Activated CD8-positive, alpha-beta T cell treated with anti-CD3 and anti-CD28 coated beads for 36 hours (primary cell): ENCODE measurements around the gene RALGAPB. TPM values are rescaled to one million over a fixed set of nuclear protein-coding genes. Genes with fewer than 3 reads are reported as not detected.

Source experiments
- ATAC-seq: fragments of 200-7000 bp; cut with Tn5 transposase; one replicate; pipeline ENCODE4 v1.10.0; 2021; ENCODE audit warnings: mild to moderate bottlenecking, moderate library complexity
- CTCF ChIA-PET: fragments of 350-600 bp; sonication (Branson Sonifier 250); formaldehyde crosslinking; loops from one replicate; lab custom pipeline; 2021; ENCODE audit warnings: antibody characterized with exemption; lab: Charles Lee
- POLR2A ChIA-PET: fragments of 350-600 bp; sonication (Branson Sonifier 250); formaldehyde crosslinking; loops from one replicate; lab custom pipeline; 2021; ENCODE audit warnings: antibody characterized with exemption; lab: Charles Lee
- DNase-seq: peaks from one replicate; pipeline ENCODE4 v3.0.0-alpha.2; 2020
- H3K27ac Mint-ChIP-seq: one replicate; pipeline ENCODE4 v1.8.0; 2021; ENCODE audit warnings: mild to moderate bottlenecking, mixed read lengths
- H3K27me3 Mint-ChIP-seq: one replicate; pipeline ENCODE4 v1.8.0; 2021; ENCODE audit warnings: mixed read lengths
- H3K36me3 Mint-ChIP-seq: one replicate; pipeline ENCODE4 v1.8.0; 2021; ENCODE audit warnings: low read depth, mixed read lengths
- H3K4me1 Mint-ChIP-seq: one replicate; pipeline ENCODE4 v1.8.0; 2021; ENCODE audit warnings: low read depth, mixed read lengths
- H3K4me3 Mint-ChIP-seq: one replicate; pipeline ENCODE4 v1.8.0; 2021; ENCODE audit warnings: mild to moderate bottlenecking, moderate library complexity, mixed read lengths
- H3K9me3 Mint-ChIP-seq: one replicate; pipeline ENCODE4 v1.8.0; 2021; ENCODE audit warnings: mixed read lengths
- intact Hi-C: fragments of 100-400 bp; cut with micrococcal nuclease; formaldehyde crosslinking; loops from one replicate; pipeline ENCODE4 v1.10.0; 2022
- total RNA-seq, 2 experiments: library from RNA; stranded (reverse); gene quantifications; one replicate each; pipeline ENCODE4 v1.2.3, GENCODE V29; 2021
- TF ChIP-seq, protein P1 (sequence below): fragments of 200-600 bp; IDR thresholded peaks from one replicate; pipeline ENCODE4 v1.8.0; 2022; ENCODE audit warnings: antibody characterized with exemption, mild to moderate bottlenecking

Gene RALGAPB
- total RNA-seq = 10 to 100 TPM; 19.8 to 21.3 TPM

DNA sequence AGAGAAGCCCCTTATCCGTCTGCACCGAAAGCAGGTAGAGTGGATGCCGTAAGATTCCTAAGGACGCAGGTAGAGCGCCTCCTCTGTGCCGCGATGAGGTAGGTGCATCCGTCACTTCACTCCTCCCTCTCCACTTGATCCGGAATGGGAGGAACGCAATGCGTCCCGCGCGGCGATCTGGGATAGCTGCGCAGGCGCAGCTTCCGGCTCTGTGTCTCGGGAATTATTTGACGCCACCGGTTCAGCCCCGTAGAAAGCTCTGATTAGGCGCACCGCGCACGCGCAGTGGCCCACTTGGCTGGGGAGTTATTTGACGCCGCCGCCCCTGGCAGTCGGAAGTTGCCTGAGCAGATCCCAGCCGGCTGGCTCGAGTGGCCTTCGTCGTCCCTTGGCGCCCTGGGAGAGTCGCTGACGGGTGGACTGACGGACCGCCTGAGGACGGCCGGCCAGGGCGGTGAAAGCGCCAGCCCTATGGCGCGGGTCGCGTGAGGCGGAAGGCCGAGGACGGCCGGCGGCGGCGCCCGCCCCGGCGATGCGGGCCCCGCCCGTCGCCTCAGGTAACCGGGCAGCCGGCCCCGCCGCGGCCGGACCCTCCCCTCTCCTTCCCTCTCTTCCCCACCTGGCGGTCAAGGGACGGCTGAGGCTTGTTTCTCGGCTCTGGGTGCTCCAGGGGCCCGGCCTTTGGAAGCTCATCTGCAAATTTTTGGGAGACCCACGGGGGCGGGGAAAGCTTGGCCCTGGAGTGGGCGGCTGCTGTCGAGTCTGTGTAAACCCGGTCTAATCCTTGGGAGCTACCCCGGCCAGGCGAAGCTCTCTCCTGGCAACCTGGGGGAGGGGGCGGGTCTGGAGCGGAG lies at the start of gene RALGAPB:
RALGAPB (plus strand) TSS at position 331 of the 854 bp plus-strand sequence. CDS start 15,590 bp downstream, outside the sequence.
- H3K4me3 Mint-ChIP-seq = peak within 1 kb of the TSS; percentile 80
- peaks cover 4% of the 10 kb centered on the region for H3K36me3 Mint-ChIP-seq
- H3K27me3 Mint-ChIP-seq = no peaks in the 10 kb centered on the region
- TF ChIP-seq, protein P1, sequence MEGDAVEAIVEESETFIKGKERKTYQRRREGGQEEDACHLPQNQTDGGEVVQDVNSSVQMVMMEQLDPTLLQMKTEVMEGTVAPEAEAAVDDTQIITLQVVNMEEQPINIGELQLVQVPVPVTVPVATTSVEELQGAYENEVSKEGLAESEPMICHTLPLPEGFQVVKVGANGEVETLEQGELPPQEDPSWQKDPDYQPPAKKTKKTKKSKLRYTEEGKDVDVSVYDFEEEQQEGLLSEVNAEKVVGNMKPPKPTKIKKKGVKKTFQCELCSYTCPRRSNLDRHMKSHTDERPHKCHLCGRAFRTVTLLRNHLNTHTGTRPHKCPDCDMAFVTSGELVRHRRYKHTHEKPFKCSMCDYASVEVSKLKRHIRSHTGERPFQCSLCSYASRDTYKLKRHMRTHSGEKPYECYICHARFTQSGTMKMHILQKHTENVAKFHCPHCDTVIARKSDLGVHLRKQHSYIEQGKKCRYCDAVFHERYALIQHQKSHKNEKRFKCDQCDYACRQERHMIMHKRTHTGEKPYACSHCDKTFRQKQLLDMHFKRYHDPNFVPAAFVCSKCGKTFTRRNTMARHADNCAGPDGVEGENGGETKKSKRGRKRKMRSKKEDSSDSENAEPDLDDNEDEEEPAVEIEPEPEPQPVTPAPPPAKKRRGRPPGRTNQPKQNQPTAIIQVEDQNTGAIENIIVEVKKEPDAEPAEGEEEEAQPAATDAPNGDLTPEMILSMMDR = peak; percentile 3
- ATAC-seq (peak; percentile 97), DNase-seq (peak; percentile 98)
- ChIA-PET POLR2A (interaction anchor here (0.9 to 5.6 kb wide), 11 partner anchors 12 to 57 kb away, joined by 3 to 47 read pairs (median 3); partner anchors contain the start of gene SNHG17), CTCF (interaction anchor here (0.9 to 3.9 kb wide), 10 partner anchors 14 to 93 kb away, joined by 3 to 35 read pairs (median 6); partner anchors contain the start of gene SNHG17)
- intact Hi-C loops = loop anchor here (2.0 kb wide), 1 partner anchor 38 kb away; the partner anchor contains the start of gene SNHG17
- peaks cover 46% of the 10 kb centered on the region for H3K4me1 Mint-ChIP-seq
- H3K27ac Mint-ChIP-seq = peak within 1 kb of the TSS; percentile 82
- no peaks in the 10 kb centered on the region for H3K9me3 Mint-ChIP-seq

DNA sequence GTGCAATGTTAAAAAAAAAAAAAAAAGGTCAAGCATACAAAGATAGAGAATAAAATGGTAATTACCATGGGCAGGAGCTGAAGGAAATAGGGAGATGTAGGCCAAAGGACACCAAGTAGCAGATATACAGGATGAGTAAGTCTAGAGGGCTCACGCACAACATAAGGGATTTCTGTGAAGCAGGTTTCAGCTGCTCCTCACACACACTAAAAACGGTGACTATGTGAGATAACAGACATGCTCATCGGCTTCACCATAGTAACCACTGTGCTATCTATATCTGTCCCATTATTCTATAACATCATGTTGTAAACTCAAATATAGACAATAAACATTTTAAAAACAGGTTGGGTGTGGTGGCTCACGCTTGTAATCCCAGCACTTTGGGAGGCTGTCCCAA lies 49.1 kb upstream of the RALGAPB start:
- DNase-seq (no peak), ATAC-seq (no peak)
- H3K9me3 Mint-ChIP-seq = no peaks in the 10 kb centered on the region
- intact Hi-C loops = no loop called here
- no peaks in the 10 kb centered on the region for H3K27me3 Mint-ChIP-seq
- peaks cover 91% of the 10 kb centered on the region for H3K36me3 Mint-ChIP-seq
- CTCF ChIA-PET = interaction anchor here (1.1 to 2.7 kb wide), 2 partner anchors 11 to 49 kb away, joined by 3 to 15 read pairs; partner anchors contain the start of genes RALGAPB and SNHG17
- peaks cover 45% of the 10 kb centered on the region for H3K4me1 Mint-ChIP-seq
- POLR2A ChIA-PET = interaction anchor here (2.5 to 17.0 kb wide), 3 partner anchors 4 to 23 kb away, joined by 14 to 279 read pairs (median 279); partner anchors contain the start of gene SNHG17
- peak overlapping the region; percentile 36 for H3K27ac Mint-ChIP-seq
- H3K4me3 Mint-ChIP-seq = no peak overlapping the region
- TF ChIP-seq, protein P1 = no peak

DNA sequence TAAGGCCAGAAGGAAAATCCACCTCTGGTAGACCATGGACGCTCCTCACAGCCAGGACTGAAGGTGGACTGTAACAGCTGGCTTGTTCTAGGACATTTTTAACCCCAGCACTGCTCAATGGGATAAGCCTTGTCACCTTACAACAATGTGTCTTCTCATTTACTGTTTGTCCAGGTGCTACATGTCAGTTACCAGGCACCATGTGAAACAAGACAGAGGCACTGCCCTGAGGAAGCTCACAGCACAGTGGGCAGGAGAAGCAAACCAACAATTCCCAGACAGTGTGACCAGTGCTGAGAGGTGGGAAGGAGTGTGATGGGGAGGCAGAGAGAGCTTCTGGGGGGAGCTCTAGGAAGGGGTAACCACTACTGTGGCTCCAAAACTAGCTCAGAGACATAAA lies 48.2 kb upstream of the RALGAPB start:
- intact Hi-C loops = no loop called here
- no peaks in the 10 kb centered on the region for H3K27me3 Mint-ChIP-seq
- DNase-seq = no peak
- H3K36me3 Mint-ChIP-seq = peaks cover 92% of the 10 kb centered on the region
- ChIA-PET CTCF (interaction anchor here (2.7 kb wide), 1 partner anchor 10 kb away, joined by 15 read pairs; the partner anchor contains the start of gene SNHG17), POLR2A (interaction anchor here (1.4 to 17.0 kb wide), 4 partner anchors 5 to 50 kb away, joined by 7 to 279 read pairs (median 146); partner anchors contain the start of gene SNHG17)
- peaks cover 53% of the 10 kb centered on the region for H3K4me1 Mint-ChIP-seq
- no peak overlapping the region for H3K4me3 Mint-ChIP-seq
- TF ChIP-seq, protein P1 = no peak
- peak overlapping the region; percentile 52 for H3K27ac Mint-ChIP-seq
- no peak for ATAC-seq
- H3K9me3 Mint-ChIP-seq = no peaks in the 10 kb centered on the region

DNA sequence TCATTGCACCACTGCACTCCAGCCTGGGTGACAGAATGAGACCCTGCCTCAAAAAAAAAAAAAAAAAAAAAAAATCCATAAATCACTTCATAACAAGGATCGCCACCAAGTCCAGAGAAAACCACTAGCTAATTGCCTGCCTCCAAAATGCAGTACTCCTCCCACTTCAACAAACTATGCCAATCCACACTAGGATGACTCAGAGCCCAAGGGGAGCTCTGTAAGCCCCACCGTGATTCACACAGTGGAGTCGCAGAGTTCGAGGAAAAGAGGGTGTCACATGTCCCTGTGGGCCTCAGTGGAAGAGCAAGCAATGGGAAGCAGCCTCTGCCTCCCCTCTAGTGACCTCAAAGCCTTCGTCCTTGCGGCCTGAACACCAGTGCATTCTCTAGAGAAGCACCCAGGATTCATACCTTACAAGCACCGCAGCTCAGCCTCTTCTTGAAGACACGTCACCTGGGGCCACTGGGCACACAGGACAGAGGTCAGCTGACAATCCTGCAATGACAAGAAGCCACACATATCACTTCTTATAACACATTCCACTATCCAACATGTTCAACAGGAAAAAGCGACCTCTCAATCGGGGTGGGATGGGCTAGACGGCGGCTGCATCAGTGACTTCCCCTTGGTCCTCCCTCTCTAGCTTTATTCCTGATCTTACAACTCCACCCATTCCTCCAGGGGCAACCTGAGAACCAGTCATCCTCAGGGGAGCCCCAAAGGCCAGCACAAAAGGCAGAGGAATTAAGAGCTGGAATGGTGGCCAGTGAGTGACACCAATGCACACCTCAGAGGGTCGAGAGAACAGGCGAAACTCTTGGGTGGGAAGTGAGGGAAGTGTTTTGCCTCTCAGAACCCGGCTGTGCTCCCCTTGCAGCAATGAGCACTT lies 46.4 kb upstream of the RALGAPB start:
- peaks cover 85% of the 10 kb centered on the region for H3K36me3 Mint-ChIP-seq
- POLR2A ChIA-PET = interaction anchor here (1.0 to 17.0 kb wide), 5 partner anchors 4 to 23 kb away, joined by 3 to 279 read pairs (median 7); partner anchors contain the start of gene SNHG17
- intact Hi-C loops = no loop called here
- peak overlapping the region; percentile 73 for H3K27ac Mint-ChIP-seq
- CTCF ChIA-PET = interaction anchor here (2.7 kb wide), 1 partner anchor 8 kb away, joined by 15 read pairs; the partner anchor contains the start of gene SNHG17
- H3K4me3 Mint-ChIP-seq = no peak overlapping the region
- ATAC-seq = peak; percentile 83
- peak; percentile 54 for DNase-seq
- H3K4me1 Mint-ChIP-seq = peaks cover 66% of the 10 kb centered on the region
- H3K9me3 Mint-ChIP-seq = no peaks in the 10 kb centered on the region
- TF ChIP-seq, protein P1 = no peak
- no peaks in the 10 kb centered on the region for H3K27me3 Mint-ChIP-seq
